Naive B cell (primary cell): Measurements from ENCODE around the gene SKAP2. TPM values are rescaled to one million over a fixed set of nuclear protein-coding genes. Genes with fewer than 3 reads are reported as not detected.

Source experiments
- ATAC-seq, 2 donors: fragments of 150-1000 bp; cut with Tn5 transposase; 2 replicates each; pipeline ENCODE4 v1.10.0; 2021; ENCODE audit warnings: low read depth in 2 of 2, mild to moderate bottlenecking in 2 of 2, moderate library complexity in 2 of 2
- DNase-seq: peaks from one replicate; pipeline ENCODE4 v3.0.0; 2022
- H3K27ac Mint-ChIP-seq, 6 donors: one replicate each; pipeline ENCODE4 v1.8.0; 2020 to 2022; ENCODE audit warnings: mild to moderate bottlenecking in 6 of 6, mixed read lengths in 6 of 6, moderate library complexity in 5 of 6, inconsistent platforms in 2 of 6
- H3K27me3 Mint-ChIP-seq, 3 donors: one replicate each; pipeline ENCODE4 v1.8.0; 2021 to 2022; ENCODE audit warnings: mixed read lengths in 3 of 3, mild to moderate bottlenecking in 1 of 3
- H3K36me3 Mint-ChIP-seq, 2 donors: one replicate each; pipeline ENCODE4 v1.8.0; 2020 to 2022; ENCODE audit warnings: mixed read lengths in 2 of 2, inconsistent platforms in 1 of 2, mild to moderate bottlenecking in 1 of 2
- H3K4me1 Mint-ChIP-seq, 3 donors: one replicate each; pipeline ENCODE4 v1.8.0; 2020 to 2022; ENCODE audit warnings: mixed read lengths in 3 of 3, inconsistent platforms in 1 of 3, mild to moderate bottlenecking in 1 of 3, moderate library complexity in 1 of 3
- H3K4me3 Mint-ChIP-seq, 8 donors: one replicate each; pipeline ENCODE4 v1.8.0; 2020 to 2022; ENCODE audit warnings: mild to moderate bottlenecking in 8 of 8, mixed read lengths in 8 of 8, moderate library complexity in 8 of 8, inconsistent platforms in 2 of 8
- H3K9me3 Mint-ChIP-seq, 7 donors: one replicate each; pipeline ENCODE4 v1.8.0; 2020 to 2022; ENCODE audit warnings: mixed read lengths in 7 of 7, mild to moderate bottlenecking in 5 of 7, inconsistent platforms in 2 of 7, moderate library complexity in 1 of 7
- polyA plus RNA-seq, 6 donors: library from polyadenylated mRNA; unstranded; fragments of 300-500 nt; fragmentation: Illumina TruSeq; gene quantifications; one replicate each; pipeline ENCODE4 v1.2.3, GENCODE V29; 2021; ENCODE audit warnings: low read depth in 6 of 6

SKAP2 gene
- polyA plus RNA-seq: 100 to 1,000 TPM; 122 to 192 (median 157) TPM

DNA sequence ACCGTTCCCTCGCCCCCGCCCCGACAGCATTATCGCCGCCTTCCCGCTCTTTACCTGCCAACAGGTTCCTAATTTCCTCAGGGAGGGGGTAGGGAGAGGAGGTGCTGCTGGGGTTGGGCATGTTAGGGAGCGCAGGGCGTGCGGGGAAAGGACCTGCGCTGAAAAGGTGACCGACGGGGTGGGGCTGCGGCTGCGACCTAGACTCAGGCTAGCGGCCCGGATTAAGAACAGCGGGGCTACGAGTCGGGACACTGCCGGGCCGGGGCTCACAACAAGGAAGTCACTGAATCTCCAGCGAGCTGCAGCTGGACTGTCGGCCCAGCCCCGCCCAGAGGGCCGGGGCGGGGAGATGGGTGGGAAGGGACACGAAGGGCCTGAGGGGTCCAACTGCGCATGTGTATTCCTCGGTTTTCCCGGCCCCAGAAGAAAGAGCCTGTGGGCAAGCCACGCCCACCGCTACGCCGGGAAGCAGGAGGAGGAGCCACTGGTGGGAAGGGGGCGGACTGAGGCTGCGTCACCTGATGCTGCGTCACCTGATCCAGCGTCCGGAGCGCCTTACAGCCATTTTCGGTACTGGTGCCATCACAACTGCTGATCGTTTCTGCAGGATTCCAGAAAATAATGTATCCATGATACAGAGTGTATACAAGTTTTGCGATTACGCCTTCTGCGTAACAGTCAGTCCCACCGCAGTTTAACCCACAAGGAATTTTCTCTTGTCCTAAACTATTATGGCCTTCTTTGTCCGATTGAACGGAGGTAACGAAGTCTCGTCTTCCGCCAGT is at the start of gene SKAP2:
SKAP2 (minus strand) TSS at position 282 of the 785 bp plus-strand sequence; CDS start at position 121, 161 bp downstream.
- H3K4me1 Mint-ChIP-seq: peaks cover 13 to 43% (median 20%) of the 10 kb centered on the region in 3 donors
- peak within 1 kb of the TSS; percentile 97 to 100 (median 98) for H3K27ac Mint-ChIP-seq
- no peaks in the 10 kb centered on the region for H3K27me3 Mint-ChIP-seq
- peak within 1 kb of the TSS; percentile 96 to 100 (median 99) for H3K4me3 Mint-ChIP-seq
- peaks cover 0 to 9% of the 10 kb centered on the region in 2 donors for H3K36me3 Mint-ChIP-seq
- ATAC-seq (peak; percentile 84 to 85), DNase-seq (peak; percentile 91)
- H3K9me3 Mint-ChIP-seq: no peaks in the 10 kb centered on the region

- H3K27ac Mint-ChIP-seq: no peak overlapping the region
- H3K9me3 Mint-ChIP-seq: no peaks in the 10 kb centered on the region
- no peaks in the 10 kb centered on the region for H3K36me3 Mint-ChIP-seq
- H3K4me3 Mint-ChIP-seq: no peak overlapping the region
- DNase-seq (no peak), ATAC-seq (no peak)
- H3K4me1 Mint-ChIP-seq: no peaks in the 10 kb centered on the region
- H3K27me3 Mint-ChIP-seq: peaks cover 4 to 16% (median 12%) of the 10 kb centered on the region in 3 donors
These were observed 48.6 kb upstream of the SKAP2 start for GRCh38 chr7:26912933-26913536.

GRCh38 chr7:26912338-26912737 is 47.9 kb upstream of the SKAP2 start:
- Mint-ChIP-seq H3K4me1 (no peaks in the 10 kb centered on the region), H3K9me3 (no peaks in the 10 kb centered on the region), H3K27me3 (peaks cover 4 to 16% (median 12%) of the 10 kb centered on the region in 3 donors), H3K36me3 (no peaks in the 10 kb centered on the region), H3K27ac (no peak overlapping the region), H3K4me3 (no peak overlapping the region)
- no peak for ATAC-seq
- no peak for DNase-seq

DNA sequence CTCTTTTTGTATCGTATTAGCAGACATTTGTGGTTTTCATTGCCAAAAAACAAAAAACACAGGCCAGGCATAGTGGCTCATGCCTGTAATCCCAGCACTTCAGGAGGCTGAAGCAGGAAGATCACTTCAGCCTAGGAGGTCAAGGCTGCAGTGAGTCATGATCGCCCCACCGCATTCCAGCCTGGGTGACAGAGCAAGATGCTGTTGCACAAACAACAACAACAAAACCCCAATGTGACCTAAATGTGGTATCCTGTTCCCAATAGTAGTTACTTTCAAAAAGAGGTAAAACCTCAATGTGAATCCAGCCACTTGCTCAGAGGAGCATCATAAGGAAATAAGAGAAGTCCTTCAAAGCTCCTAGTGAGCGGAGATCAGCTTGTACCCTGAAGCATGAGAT is 45.8 kb upstream of the SKAP2 start:
- no peaks in the 10 kb centered on the region for H3K9me3 Mint-ChIP-seq
- no peaks in the 10 kb centered on the region for H3K36me3 Mint-ChIP-seq
- peaks cover 4 to 16% (median 8%) of the 10 kb centered on the region in 3 donors for H3K27me3 Mint-ChIP-seq
- H3K27ac Mint-ChIP-seq: no peak overlapping the region
- DNase-seq (no peak), ATAC-seq (no peak)
- H3K4me1 Mint-ChIP-seq: no peaks in the 10 kb centered on the region
- H3K4me3 Mint-ChIP-seq: no peak overlapping the region

- Mint-ChIP-seq H3K36me3 (no peaks in the 10 kb centered on the region), H3K27ac (no peak overlapping the region), H3K9me3 (peaks cover 0 to 3% (median 0%) of the 10 kb centered on the region in 7 donors), H3K4me1 (no peaks in the 10 kb centered on the region), H3K27me3 (peaks cover 39 to 40% (median 40%) of the 10 kb centered on the region in 3 donors), H3K4me3 (no peak overlapping the region)
- DNase-seq: no peak
- no peak for ATAC-seq
These were observed 35.9 kb upstream of the SKAP2 start for GRCh38 chr7:26900251-26900650.

DNA sequence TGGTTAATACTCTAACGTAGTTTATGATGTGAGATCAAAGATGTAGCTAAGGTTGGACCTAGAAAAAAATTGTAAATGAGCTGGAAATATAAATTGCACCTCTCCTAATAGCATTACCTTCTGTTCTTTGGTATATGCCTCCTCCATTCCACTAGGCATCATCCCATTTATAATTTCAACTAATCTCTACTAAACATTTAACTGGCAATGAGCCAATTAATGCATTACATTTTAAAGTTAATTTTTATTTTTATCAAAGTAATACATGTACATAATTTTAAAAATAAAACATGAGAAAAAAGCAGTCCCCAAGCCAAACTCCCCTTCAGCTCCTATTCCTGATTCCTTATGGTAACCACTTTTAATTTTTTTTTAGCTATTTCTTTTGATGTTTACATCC is 35.1 kb upstream of the SKAP2 start:
- Mint-ChIP-seq H3K4me1 (no peaks in the 10 kb centered on the region), H3K4me3 (no peak overlapping the region), H3K36me3 (no peaks in the 10 kb centered on the region), H3K27me3 (peaks cover 39 to 46% (median 44%) of the 10 kb centered on the region in 3 donors), H3K27ac (no peak overlapping the region), H3K9me3 (peaks cover 0 to 3% (median 0%) of the 10 kb centered on the region in 7 donors)
- DNase-seq (no peak), ATAC-seq (no peak)

DNA sequence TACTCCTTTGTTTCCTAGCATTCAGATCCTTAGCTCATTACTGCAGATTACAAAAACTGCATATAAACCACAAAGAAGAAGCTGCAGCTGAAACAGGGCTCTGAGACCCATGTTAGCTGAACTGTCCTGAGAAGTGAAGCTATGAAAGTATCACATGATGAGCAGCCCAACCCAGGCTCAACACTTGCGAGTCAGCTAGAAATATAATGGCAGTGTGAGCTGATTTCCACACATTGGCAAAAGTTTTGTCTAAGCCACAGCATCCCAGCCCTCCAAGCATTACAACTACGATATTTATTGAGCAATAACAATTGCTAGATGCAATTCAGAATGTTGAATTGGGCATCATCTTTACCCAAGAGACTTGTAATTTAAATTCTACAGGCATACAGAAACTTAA is 34.5 kb upstream of the SKAP2 start:
- H3K27me3 Mint-ChIP-seq: peaks cover 43 to 52% (median 44%) of the 10 kb centered on the region in 3 donors
- no peak overlapping the region for H3K27ac Mint-ChIP-seq
- no peak for ATAC-seq
- H3K4me3 Mint-ChIP-seq: no peak overlapping the region
- no peak for DNase-seq
- H3K4me1 Mint-ChIP-seq: no peaks in the 10 kb centered on the region
- no peaks in the 10 kb centered on the region for H3K9me3 Mint-ChIP-seq
- H3K36me3 Mint-ChIP-seq: no peaks in the 10 kb centered on the region

DNA sequence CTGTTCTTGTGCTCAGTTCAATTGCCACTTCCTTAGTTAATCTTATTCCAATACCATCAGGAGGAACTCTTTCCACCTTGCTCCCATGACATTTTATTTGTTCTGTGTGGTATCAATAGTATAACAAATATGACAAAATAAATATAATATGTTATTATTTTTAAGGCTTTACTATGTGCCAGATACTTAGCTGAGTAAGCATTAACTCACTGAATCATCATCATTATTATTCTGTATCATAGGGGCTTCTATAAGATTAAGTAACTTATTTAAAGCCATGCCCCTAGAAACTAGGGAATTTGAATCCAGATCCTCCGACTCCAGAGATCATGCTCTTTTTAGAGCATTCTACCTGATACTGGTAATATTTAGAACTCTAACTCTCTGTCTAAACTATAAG is 33.5 kb upstream of the SKAP2 start:
- Mint-ChIP-seq H3K4me3 (no peak overlapping the region), H3K36me3 (no peaks in the 10 kb centered on the region), H3K27ac (no peak overlapping the region), H3K4me1 (no peaks in the 10 kb centered on the region), H3K27me3 (peaks cover 44 to 56% (median 47%) of the 10 kb centered on the region in 3 donors), H3K9me3 (no peaks in the 10 kb centered on the region)
- ATAC-seq (no peak), DNase-seq (no peak)

DNA sequence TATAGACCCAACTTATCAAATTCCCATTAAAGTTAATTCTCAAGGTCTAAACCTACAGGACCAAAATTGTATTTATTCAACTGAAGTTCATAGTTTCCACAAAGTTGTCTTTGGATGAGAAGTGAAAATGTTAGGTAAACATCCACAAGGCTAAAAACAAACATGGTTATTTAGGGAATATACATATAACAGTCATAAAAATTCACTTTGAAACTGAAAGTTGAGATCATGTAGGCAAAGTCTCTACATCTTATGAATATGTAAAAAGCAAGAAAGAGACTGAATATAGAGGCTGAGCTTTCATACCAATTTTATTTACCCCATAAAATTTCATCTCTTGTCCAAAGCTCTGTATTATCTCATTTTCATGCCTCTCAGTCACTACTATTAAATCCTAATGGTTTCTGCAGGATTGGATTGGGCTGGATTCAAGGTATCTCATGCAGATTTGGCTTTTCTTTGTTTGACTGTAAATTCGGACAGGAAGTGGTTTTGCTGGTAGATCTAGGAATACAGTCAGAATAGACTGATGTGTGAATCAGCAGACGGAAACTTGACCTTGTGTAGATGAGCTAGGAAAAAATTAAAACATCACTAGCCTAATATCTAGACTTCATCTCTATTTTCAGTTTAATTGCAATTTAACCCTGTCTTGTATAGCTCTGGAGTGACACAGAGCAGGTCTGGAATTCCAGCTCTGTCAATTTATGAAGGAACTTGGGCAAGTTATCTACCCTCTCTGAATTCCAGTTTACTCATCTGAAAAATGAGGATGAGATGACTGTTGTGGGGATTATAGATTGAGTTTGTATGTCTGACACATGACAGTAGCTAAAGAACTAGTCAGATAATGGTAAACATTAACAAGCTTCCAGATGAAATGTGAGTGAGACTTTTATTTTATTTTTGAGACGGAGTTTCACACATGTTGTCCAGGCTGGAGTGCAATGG is 27.3 kb upstream of the SKAP2 start:
- no peak for ATAC-seq
- Mint-ChIP-seq H3K27me3 (peaks cover 14 to 27% (median 17%) of the 10 kb centered on the region in 3 donors), H3K36me3 (no peaks in the 10 kb centered on the region), H3K9me3 (no peaks in the 10 kb centered on the region), H3K27ac (no peak overlapping the region), H3K4me1 (no peaks in the 10 kb centered on the region), H3K4me3 (no peak overlapping the region)
- DNase-seq: no peak

- no peak for DNase-seq
- peaks cover 10 to 23% of the 10 kb centered on the region in 2 donors for H3K36me3 Mint-ChIP-seq
These were observed 16.5 kb upstream of the SKAP2 start for GRCh38 chr7:26880852-26881251.

DNA sequence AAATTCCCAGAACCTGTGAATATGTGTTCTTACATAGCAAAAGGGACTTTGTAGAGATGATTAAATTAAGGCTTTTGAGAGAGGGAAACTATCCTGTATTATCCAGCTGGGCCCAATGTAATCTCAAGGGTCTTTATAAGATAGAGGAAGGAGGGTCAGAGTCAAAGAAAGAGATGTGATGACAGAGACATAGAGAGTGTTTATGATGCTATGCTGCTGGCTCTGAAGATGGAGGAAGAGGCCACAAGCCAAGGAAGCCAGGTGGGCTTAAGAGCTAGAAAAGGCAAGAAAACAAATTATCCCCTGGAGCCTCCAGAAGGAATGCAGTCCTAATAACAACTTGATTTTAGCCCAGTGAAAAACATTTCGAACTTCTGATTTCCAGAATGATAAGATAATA is 15.3 kb upstream of the SKAP2 start:
- no peak overlapping the region for H3K27ac Mint-ChIP-seq
- peaks cover 4 to 28% (median 10%) of the 10 kb centered on the region in 3 donors for H3K27me3 Mint-ChIP-seq
- H3K9me3 Mint-ChIP-seq: peaks cover 6 to 28% (median 17%) of the 10 kb centered on the region in 7 donors
- DNase-seq (no peak), ATAC-seq (no peak)
- no peaks in the 10 kb centered on the region for H3K4me1 Mint-ChIP-seq
- peaks cover 0 to 11% of the 10 kb centered on the region in 2 donors for H3K36me3 Mint-ChIP-seq
- no peak overlapping the region for H3K4me3 Mint-ChIP-seq

More at GRCh38 chr7:26880852-26881251, 16.5 kb upstream of the SKAP2 start:
- no peak for ATAC-seq
- no peaks in the 10 kb centered on the region for H3K4me1 Mint-ChIP-seq
- H3K9me3 Mint-ChIP-seq: peaks cover 10 to 40% (median 28%) of the 10 kb centered on the region in 7 donors
- peaks cover 4 to 22% (median 10%) of the 10 kb centered on the region in 3 donors for H3K27me3 Mint-ChIP-seq
- H3K27ac Mint-ChIP-seq: no peak overlapping the region
- H3K4me3 Mint-ChIP-seq: no peak overlapping the region

- H3K36me3 Mint-ChIP-seq: peaks cover 0 to 9% of the 10 kb centered on the region in 2 donors
- H3K4me1 Mint-ChIP-seq: peaks cover 7 to 14% (median 9%) of the 10 kb centered on the region in 3 donors
- H3K27me3 Mint-ChIP-seq: peaks cover 0 to 8% (median 0%) of the 10 kb centered on the region in 3 donors
- H3K9me3 Mint-ChIP-seq: peaks cover 0 to 1% (median 0%) of the 10 kb centered on the region in 7 donors
- no peak overlapping the region for H3K27ac Mint-ChIP-seq
- ATAC-seq (no peak), DNase-seq (no peak)
- H3K4me3 Mint-ChIP-seq: peak overlapping the region in 1 of 8 donors; percentile 26
These were observed 4.6 kb upstream of the SKAP2 start for GRCh38 chr7:26868841-26869495.

DNA sequence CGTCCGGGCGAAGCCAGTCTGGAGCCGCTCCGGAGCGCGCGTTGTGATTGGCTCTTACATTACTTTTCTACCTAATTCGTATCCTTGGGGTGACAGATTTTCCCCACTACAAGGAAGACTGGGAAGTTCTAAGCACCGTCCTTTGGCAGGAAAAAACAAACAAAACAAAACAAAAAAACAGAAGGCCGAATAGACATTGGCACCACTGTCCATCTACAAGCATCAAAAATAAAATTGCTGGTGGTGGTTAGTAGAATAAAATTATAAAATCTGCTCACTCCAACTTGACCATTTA is 651 bp upstream of the SKAP2 start:
- Mint-ChIP-seq H3K36me3 (peaks cover 0 to 9% of the 10 kb centered on the region in 2 donors), H3K9me3 (no peaks in the 10 kb centered on the region), H3K27me3 (no peaks in the 10 kb centered on the region), H3K27ac (peak overlapping the region; percentile 97 to 100 (median 98)), H3K4me3 (peak overlapping the region; percentile 96 to 100 (median 99)), H3K4me1 (peaks cover 13 to 39% (median 20%) of the 10 kb centered on the region in 3 donors)
- ATAC-seq (peak; percentile 29 to 33), DNase-seq (no peak)
